T follicular helper cell (primary cell): Measurements from ENCODE around the gene COIL.
A peak's percentile ranks its signal among the peaks of the same experiment; 100 is the strongest.
"Not testable (repeated sequence)": the region's sequence is repeated elsewhere in the genome, so short reads cannot be mapped to it uniquely, and the experiment has no call there.

ENCODE experiments used
- DNase-seq: peaks from one replicate; pipeline ENCODE4 v3.0.0-alpha.2; 2020; ENCODE audit warnings: low read depth

COIL gene

DNA sequence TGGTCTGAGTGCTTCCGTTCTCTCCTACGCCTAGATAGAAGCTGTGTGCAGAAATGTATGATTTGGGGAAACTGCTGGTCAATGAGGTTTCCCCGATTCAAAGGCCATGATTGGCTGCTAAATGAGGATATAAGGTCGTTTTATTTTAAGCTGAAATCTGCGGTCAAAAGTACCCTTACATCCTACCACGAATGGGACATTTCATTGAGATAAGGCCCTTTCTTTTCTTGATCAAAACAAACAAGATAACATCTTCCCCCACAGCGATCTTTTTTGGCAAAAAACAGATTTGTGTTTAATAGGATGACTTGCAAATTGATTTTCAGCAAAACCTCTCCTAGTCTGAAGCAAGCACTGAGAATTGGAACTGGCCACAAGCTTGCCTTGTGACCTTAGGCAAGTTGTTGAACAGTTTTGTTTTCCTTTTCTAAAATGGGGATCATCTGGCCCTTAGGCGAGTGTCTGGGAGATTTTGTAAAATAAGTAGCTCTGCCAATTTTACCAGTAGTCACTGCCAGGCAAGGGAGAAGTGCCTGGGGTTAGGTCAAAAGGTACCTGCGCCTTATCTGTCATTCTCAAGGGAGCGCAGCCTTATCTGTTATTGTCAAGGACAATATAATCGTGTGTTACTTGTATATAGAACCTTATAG, 17.7 kb upstream of the COIL start:
- DNase-seq: no peak

DNA sequence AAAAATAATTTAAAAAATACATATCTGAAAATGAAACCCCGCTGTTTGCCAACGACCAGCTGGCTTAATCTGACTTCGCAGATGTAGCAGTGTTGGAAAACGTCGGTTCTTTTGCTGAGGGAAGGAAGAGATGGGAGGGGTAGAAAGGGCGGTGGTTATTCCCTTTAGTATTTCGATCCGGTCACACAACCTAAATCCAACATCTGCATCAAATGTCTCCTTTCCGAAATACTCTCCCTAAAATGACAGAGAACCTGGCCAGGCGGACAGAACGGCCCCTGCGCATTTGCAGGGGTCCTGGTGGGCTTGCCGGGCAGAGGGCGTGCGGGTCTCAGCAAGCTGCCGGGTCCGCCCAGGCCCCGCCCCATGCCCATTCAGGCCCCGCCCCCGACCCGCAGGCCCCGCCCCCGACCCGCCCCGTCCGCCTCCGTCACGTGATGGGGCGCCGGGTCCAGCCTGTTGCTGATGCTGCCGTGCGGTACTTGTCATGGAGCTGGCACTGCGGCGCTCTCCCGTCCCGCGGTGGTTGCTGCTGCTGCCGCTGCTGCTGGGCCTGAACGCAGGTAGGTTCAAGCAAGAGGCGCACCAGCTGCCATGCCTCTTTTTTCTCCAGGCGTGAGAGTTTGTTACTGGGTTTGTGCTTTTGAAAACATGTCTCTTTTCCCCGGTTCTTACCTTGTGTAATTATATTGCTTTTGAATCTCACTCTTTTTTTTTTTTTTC, 17.0 kb upstream of the COIL start, which contains the start of gene SCPEP1:
SCPEP1 (plus strand) TSS at position 459 of the 723 bp plus-strand sequence; CDS start at position 488, 29 bp downstream.
- DNase-seq: peak; percentile 78

DNA sequence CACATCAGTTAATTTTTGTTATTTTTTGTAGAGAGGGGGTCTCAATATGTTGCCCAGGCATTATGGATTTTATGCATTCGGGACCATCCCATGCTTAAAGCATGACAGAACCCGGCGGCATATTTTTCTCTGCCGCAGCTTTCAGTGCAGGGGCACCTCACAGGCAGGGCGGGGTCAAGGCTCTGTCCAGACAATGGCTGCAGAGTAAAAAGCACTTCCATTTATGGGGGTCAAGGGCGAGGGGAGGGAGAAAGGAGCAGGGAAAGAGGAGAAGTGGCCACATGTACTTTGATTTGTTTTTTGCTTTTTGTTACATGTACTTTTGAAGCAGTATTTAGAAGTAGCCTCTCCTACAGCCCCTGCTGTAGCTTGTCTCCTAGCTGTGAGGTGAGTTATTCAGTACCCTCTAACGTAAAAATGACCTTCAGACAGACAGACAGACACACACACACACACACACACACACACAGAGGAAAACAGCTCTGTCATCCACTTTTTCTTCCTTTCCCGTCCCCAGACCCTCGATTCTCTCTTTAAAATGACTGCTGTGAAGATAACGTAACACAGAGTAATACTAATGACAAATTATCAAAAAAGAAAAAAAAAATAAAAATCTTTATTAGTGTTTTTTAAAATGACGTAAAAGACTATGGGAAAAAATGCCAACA, 16.2 kb upstream of the COIL start:
- DNase-seq: no peak

DNA sequence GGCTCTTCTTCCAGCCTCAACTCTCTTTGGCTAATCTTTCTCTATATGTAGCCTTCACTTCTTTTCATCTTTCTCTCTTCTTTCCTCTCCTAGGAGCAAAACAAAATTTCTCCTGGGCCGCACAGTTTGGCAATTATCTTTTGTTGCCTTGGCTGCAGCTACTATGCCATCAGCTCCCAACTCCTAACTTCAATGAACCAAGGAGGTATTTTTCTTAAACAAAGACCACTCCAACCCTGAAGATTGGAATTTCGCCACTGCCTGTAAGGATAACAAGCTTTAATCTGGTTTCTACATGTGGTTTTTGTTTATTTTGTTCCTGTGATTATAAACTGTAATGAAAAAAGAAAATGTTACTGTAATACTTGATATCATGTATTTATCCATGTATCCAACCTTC, 14.8 kb upstream of the COIL start:
- no peak for DNase-seq

DNA sequence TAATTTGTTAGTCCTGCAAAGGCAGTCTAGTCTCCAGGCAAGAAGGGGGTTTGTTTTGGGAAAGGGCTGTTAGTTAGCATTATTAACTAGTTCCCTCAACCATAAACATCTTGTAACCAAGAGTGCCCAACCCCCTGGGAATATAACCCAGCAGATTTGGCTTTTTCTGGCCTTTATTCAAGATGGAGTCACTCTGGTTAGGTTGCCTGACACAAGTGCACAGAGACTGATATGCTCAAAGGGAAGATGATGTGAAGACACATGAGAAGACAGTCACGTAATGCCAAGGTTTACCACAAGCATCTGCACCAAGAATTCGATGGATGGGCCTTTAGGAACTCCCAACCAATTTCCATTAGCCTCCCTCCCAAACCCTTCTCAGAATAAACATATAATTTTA, 13.2 kb upstream of the COIL start:
- DNase-seq: no peak

DNA sequence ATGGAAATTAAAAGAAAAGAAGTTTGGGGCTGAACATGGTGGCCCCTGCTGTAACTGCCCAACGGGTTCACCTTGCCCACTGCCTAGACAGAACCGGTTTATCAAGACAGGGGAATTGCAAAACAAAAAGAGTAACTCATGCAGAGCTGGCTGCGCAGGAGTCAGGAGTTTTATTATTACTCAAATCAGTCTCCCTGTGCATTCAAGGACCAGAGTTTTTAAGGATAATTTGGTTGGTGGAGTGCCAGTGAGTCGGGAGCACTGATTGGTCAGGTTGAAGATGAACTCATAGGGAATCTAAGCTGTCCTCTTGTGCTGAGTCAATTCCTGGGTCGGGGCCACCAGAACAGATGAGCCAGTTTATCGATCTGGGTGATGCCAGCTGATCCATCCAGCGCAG, 12.7 kb upstream of the COIL start:
- DNase-seq: no peak

DNA sequence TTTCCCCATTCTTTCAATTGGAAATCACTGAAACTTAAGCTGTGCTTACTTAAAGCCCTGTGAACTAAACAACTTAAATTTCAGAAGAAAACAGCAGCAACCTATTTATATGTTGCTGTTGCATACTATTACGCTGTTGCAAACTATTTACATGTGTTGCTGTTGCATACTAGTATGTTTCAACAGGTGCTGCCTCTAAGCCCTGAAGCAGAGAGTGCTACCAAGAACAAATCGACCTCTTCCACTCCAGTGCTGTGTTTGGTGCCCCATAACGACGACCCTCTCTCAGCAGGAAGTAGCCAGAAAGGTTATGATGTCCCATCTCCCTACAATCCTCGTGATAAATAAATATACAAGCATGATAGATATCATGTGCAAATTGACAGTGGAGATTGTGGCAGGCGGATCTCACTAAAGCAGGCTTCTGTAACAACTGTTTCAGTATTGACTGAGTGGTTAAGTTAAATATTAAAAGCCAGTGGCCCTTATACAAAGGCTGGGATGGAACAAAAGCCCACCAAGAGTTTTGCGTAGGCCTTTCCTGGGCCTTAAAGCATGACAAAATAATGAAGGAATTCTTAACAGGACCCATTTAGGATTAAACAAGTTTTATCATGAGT, 11.4 kb upstream of the COIL start:
- DNase-seq: no peak

DNA sequence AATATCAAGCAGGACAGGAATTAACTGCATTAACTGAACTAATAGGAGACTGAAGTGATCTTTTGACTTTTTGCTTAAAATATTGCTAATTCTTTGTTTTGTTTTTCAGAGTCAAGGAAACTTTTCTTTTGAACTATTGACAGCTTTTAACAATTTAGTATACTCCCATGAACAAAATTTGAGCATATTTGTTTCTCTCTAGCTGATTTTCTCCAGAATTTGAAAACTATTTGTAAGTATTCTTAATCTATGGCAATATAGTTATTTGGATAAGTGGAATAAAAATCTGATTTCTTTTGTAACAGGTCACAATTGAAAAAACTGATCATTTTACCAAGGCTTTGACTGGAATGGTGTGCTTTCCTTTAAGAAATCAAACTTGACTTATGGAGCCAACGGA, 10.1 kb upstream of the COIL start:
- DNase-seq: no peak

DNA sequence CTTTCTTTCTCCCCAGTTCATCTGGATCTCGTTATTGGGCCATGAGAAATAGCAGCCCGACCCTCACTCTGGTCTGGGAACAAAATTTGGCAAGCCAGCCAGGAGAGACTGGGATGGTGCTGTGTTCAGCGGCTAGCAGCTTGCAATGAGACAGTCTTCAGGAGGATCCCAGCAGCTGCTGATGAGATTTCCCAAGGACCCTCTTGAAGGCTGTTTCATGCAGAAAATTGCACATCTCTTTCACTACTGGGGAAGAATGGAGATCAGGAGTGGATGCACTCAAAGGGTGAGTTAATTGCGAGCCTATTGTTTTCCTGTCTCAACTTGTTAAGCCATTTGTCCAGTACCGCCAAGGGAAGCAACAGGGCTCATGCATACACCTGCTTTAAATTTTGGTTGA, 5.5 kb upstream of the COIL start:
- DNase-seq: no peak

DNA sequence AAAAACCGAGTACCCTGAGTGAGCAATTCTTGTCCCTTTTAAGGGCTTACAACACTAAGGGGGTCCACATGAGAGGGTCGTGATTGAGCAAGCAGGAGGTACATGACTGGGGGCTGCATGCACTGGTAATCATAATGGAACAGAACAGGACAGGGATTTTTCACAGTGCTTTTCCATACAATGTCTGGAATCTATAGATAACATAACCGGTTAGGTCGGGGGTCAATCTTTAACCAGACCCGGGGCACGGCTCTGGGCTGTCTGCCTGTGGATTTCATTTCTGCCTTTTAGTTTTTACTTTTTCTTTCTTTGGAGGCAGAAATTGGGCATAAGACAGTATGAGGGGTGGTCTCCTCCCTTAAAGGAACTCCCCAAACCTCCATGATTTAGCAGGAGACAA, 4.8 kb upstream of the COIL start:
- not testable (repeated sequence) for DNase-seq

DNA sequence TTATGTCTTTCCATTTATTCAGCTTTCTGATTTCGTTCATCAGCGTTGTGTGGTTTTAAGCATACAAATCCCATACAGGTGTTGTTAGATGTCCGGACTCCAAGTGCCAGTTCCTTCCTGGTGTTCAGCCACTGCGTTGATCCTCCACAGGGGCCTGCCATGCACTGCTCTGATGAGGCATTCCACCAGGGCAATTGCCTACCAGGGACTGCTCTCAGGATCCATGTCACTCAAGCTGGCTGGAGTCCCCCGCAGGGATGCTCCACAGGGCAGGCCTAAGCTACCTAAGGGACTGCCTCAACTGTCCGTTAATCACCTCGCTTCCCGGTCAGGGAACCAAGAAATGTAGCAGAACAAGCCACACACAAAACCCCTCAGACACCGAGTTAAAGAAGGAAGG, 4.4 kb upstream of the COIL start:
- DNase-seq: not testable (repeated sequence)

DNA sequence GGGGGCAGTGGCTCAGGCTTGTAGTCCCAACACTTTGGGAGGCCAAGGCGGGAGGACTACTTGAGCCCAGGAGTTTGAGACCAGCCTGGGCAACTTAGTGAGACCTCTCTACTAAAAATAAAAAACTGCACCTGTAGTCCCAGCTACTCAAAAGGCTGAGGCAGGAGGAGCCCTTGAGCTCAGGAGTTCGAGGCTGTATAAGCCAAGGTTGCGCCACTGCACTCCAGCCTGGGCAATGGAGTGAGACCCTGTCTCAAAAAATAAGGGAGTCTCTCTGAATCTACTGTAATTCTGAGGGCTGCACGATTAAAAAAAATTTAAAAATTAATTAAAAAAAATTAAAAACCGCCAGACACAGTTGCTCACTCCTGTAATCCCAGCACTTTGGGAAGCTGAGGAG, 3.9 kb downstream of the COIL start:
- DNase-seq: no peak

DNA sequence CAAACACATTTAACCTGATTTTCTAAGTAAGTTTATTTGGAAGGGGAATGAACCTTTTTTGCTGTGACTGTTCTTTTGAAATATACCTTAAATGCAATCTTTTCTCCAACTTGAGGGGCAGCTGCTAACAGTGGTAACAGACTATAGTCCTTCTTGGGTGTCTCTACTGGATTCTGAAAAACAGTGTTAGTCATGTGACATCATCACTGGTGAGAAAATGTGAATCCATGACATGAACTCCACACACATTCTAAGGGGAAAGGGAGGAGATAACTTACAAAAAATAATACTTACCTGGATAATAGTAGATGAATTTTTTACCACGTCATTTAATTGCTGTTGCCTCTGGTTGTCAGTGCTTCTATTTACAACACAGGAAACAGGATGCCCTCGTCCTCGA, 11.3 kb downstream of the COIL start:
- DNase-seq: no peak

DNA sequence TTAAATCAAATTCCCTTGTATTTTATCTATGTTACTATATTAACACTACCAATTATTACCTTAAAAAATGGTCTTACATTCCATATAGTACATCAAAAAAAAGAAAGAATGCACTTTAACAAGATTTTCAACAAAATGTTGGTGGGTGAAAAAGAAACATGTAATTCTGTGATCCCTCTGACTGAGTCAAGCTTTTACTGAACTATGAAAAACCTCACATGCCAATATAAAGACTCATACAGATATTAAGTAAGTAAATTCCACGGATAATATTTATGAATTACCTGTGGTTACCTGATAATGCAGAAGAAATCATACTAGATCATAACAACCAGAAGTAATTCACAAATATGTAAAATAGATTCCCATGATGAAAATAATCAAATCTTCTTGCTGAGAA, 12.4 kb downstream of the COIL start:
- DNase-seq: no peak

DNA sequence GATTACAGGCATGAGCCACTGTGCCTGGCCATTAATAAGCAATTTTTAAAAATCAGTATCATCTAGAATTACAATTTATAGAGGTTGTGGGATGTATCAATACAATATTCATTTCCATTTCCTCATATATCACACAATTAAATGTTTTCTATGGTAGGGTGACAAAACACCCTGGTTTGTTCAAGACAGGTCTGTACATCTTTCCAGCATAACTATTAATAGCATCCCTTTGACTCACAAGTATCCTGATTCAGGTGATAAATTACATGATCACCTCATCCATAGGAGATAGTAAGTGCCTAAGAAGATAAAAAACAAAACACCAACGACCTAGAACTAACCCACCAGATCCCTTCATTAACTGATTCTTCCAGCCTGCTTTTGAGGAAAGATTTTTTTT, 13.1 kb downstream of the COIL start:
- no peak for DNase-seq

DNA sequence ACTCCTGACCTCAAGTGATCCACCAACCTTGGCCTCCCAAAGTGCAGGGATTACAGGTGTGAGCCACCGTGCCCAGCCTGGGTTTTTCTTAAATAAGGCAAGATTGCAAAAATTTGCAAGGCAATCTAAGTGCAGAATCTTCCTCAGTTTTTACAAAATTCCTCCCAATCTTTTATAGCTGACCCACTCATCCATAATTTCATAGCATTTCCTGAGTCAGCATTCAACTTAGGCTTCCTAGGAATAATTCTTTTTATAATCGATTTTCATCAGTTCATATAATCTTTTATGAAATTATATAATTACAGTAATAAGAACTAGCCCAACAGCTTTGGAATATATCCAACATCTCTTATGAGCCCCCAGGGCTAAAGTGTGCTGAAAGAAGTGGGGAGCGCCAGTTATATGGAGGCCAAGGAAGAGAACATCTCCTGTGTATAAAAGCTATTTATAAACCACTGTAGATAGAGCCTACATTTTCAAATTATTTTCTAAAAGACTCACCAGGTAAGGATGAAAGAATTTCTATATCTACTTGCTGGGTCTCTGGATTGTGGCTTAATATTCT, 14.8 kb downstream of the COIL start:
- DNase-seq: no peak

DNA sequence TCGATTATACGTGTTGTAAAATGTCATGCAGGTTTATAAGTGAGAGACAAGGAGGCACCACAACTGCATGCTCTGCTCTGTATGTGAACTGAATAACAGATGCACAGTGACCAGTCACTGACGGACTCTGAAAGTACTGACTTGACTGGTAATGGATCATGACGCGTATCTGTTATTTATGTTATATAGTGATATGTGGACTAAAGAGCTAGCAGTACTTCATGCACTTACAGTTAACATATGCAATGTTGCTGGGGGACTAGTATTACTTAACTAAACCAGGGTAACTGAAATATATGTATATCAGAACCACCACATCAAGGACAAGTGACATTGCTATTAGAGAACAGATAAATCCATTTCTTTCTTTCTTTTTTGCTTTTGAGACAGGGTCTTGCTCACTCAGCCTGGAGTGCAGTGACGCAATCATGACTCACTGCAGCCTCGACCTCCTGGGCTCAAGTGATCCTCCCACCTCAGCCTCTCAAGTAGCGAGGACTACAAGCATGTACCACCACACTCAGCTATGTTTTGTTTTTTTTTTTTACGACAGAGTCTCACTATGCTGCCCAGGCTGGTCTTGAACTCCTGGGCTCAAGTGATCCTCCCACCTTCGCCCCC, 17.2 kb downstream of the COIL start:
- no peak for DNase-seq

DNA sequence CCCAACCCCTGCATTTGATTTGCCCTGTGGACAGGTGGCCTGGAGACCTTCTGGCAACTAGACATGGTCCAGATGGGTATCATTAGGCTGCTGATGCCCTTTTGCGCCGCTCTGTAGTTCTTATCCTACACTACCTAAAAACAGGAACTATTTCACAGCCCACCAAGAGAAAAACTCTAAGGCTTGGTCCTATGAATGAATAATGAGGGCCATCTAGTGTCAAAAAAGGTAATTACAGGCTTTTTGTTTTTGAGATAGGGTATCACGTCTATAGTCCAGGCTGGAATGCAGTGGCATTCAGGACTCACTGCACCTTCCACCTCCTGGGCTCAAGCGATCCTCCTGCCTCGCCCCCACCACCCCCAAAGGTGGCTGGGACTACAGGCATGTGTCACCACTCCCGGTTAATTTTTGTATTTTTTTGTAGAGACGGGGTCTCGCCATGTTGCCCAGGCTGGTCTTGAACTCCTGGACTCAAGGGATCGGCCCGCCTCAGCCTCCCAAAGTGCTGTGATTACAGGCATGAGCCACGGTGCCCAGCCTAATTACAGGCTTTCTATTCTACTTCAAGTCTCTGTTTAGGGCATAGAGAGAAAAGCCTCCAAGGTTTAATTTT, 20.9 kb downstream of the COIL start:
- DNase-seq: no peak

DNA sequence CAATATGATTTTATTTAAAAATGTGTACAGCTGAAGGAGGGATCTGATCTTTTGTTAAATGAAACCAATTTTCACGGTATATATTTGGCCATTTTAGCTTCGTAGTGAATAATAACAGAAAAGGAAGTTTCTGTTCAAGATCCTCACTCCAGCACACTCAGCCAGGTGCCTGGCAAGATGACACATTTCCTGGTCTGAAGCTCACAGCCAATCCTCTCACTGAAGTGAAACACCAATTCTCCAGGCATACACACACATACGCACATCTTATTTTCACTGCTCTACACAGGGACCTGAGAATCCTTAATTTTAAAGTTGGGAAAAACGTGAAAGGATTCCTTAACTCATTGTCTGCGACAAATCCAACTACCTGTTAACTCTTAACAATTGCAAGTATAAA, 22.6 kb downstream of the COIL start:
- DNase-seq: not testable (repeated sequence)

DNA sequence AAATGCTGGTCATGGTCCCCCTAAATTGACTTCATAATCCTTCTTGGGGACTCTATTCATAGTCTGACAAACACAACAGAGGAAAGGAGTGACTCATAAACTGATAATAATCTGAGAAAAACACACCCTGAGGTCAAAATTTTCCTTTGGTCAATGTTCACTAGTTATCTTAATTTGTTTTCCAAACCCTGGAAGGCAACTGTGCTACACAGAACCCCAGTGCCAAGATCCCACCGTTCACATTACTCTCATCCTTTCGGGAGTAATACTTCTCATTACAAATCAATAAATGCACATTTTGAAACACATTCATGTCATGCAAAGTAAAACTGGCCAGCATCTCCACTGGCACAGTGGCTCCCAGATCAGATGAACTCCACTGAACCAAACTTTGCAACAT, 23.2 kb downstream of the COIL start:
- no peak for DNase-seq

DNA sequence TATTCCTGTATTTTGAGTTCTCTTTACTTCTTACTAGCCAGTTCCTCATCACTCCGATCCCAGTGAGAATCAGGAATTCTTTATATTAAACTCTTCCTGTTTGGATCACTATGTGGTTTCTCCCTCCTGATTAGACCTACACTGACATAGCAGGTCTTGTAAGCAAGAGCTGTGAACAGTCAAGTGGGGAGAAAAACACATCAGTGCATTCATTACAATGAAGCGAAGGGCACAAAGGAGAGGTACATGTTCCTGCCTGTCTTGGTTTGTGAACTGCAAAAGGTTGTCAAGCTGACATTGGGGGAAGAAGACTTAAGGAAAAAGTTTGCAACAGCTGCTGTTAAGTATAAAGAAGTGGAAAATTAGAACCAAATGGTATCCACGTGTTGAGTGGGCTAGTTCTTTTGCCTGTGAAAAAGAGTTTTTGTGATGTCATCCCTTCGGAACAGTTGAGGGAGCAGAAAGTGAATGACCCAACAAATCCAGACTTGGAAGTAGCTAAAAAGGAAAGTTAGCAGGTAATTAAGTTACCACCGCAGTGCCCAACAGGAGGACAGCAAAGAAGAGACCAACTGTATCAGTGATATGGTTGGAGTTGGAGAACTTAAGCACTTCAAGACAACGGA, 24.0 kb downstream of the COIL start:
- DNase-seq: no peak
